Trophoblast cell (in vitro differentiated cells and primary cell): ENCODE data around the gene TAGLN.

ENCODE experiments used
- DNase-seq, 2 donors: peaks; one replicate each; pipeline ENCODE4 v3.0.0-alpha.2; 2016
- H2AFZ ChIP-seq: 2 replicates; pipeline ENCODE4 v1.6.1; 2013; ENCODE audit warnings: low read length, moderate library complexity, mild to moderate bottlenecking; ENCODE audit not compliant: insufficient read depth, poor library complexity
- H2AK5ac ChIP-seq: 2 replicates; pipeline ENCODE4 v1.6.1; 2013; ENCODE audit warnings: mild to moderate bottlenecking, low read length
- H2BK120ac ChIP-seq: 2 replicates; pipeline ENCODE4 v1.6.1; 2013; ENCODE audit warnings: low read length, mild to moderate bottlenecking, moderate library complexity; ENCODE audit not compliant: insufficient read depth, poor library complexity
- H2BK12ac ChIP-seq: 2 replicates; pipeline ENCODE4 v1.6.1; 2013; ENCODE audit warnings: mild to moderate bottlenecking, low read length, moderate library complexity
- H2BK5ac ChIP-seq: 2 replicates; pipeline ENCODE4 v1.6.1; 2013; ENCODE audit warnings: low read length, low read depth, moderate library complexity, mild to moderate bottlenecking; ENCODE audit not compliant: poor library complexity
- H3K14ac ChIP-seq: 2 replicates; pipeline ENCODE4 v1.6.1; 2013; ENCODE audit warnings: mild to moderate bottlenecking, low read length
- H3K18ac ChIP-seq: 2 replicates; pipeline ENCODE4 v1.6.1; 2013; ENCODE audit warnings: mild to moderate bottlenecking, low read length
- H3K23ac ChIP-seq: 2 replicates; pipeline ENCODE4 v1.6.1; 2013; ENCODE audit warnings: low read length
- H3K27ac ChIP-seq: 2 replicates; pipeline ENCODE4 v1.5.1; 2013; ENCODE audit warnings: low read depth, mild to moderate bottlenecking, inconsistent platforms, low read length, moderate library complexity
- H3K27me3 ChIP-seq: 2 replicates; pipeline ENCODE4 v1.6.1; 2013; ENCODE audit warnings: inconsistent platforms, mild to moderate bottlenecking, low read length, moderate library complexity; ENCODE audit not compliant: insufficient read depth
- H3K36me3 ChIP-seq, 2 experiments: 1 replicate in 1 of 2; 2 replicates in 1 of 2; pipeline ENCODE4 v1.6.1; 2013; ENCODE audit warnings: low read length in 2 of 2, mild to moderate bottlenecking in 2 of 2, moderate library complexity in 1 of 2; ENCODE audit not compliant: insufficient read depth in 2 of 2, control insufficient read depth in 1 of 2
- H3K4ac ChIP-seq: 2 replicates; pipeline ENCODE4 v1.6.1; 2013; ENCODE audit warnings: low read depth, mild to moderate bottlenecking, low read length, moderate library complexity
- H3K4me1 ChIP-seq, 2 experiments: 1 replicate in 1 of 2; 2 replicates in 1 of 2; pipeline ENCODE4 v1.6.1; 2013; ENCODE audit warnings: low read length in 2 of 2, mild to moderate bottlenecking in 2 of 2, moderate library complexity in 1 of 2; ENCODE audit not compliant: insufficient read depth in 2 of 2, control insufficient read depth in 1 of 2
- H3K4me2 ChIP-seq: 2 replicates; pipeline ENCODE4 v1.6.1; 2013; ENCODE audit warnings: inconsistent platforms, mild to moderate bottlenecking, low read length, moderate library complexity
- H3K4me3 ChIP-seq: 2 replicates; pipeline ENCODE4 v1.5.1; 2013; ENCODE audit warnings: mild to moderate bottlenecking, low read depth, low read length, inconsistent platforms
- H3K79me1 ChIP-seq: one replicate; pipeline ENCODE4 v1.6.1; 2013; ENCODE audit warnings: low read length
- H3K79me2 ChIP-seq: 2 replicates; pipeline ENCODE4 v1.6.1; 2013; ENCODE audit warnings: low read length, mild to moderate bottlenecking; ENCODE audit not compliant: control insufficient read depth, insufficient read depth, poor library complexity
- H3K9ac ChIP-seq: 2 replicates; pipeline ENCODE4 v1.6.1; 2013; ENCODE audit warnings: mild to moderate bottlenecking, low read length
- H3K9me3 ChIP-seq: 2 replicates; pipeline ENCODE4 v1.6.1; 2013; ENCODE audit warnings: low read depth, mild to moderate bottlenecking, control low read depth, inconsistent platforms, low read length; ENCODE audit not compliant: insufficient read depth
- H4K12ac ChIP-seq: 2 replicates; pipeline ENCODE4 v1.6.1; 2013; ENCODE audit warnings: low read depth, mild to moderate bottlenecking, low read length, moderate library complexity
- H4K8ac ChIP-seq: 2 replicates; pipeline ENCODE4 v1.6.1; 2013; ENCODE audit warnings: low read depth, mild to moderate bottlenecking, low read length, moderate library complexity
- H4K91ac ChIP-seq: one replicate; pipeline ENCODE4 v1.6.1; 2013; ENCODE audit warnings: low read depth, mild to moderate bottlenecking, low read length, moderate library complexity
- WGBS: extraction: QIAGEN DNeasy Blood & Tissue Kit; methylation state at CpG from one replicate; pipeline ENCODE4 v1.1.7; 2013; ENCODE audit warnings: missing lambda C conversion rate; ENCODE audit not compliant: insufficient read length, insufficient coverage; ENCODE audit errors: extremely low coverage; 5-methylcytosine and 5-hydroxymethylcytosine counted together

The TAGLN gene

DNA sequence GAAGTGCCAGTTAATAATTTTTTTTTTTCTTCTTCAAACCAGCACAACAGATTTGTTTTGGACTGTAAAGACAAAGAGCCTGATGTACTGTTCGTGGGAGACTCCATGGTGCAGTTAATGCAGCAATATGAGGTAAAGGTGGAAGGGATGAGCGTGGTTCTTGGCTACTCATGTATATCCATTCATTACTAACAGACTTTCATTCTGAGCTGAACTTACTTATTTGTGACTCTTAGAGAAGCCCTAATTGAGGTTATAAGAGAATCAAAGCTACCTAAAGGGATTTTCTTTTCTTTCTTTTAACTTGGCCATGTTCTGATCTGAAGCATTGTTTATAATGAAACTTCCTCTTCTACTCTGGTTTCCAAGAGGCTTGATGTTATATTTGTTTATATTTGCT, 39.3 kb upstream of the TAGLN start:
- Histone ChIP-seq H3K79me1 (no peaks in the 10 kb centered on the region), H3K23ac (no peak overlapping the region), H3K4me3 (no peak overlapping the region), H4K91ac (no peak overlapping the region), H2BK5ac (no peak overlapping the region), H3K9me3 (no peaks in the 10 kb centered on the region), H3K4me1 (no peaks in the 10 kb centered on the region), H2BK120ac (no peak overlapping the region), H3K27ac (no peak overlapping the region), H3K18ac (no peak overlapping the region), H3K9ac (no peak overlapping the region), H3K14ac (no peak overlapping the region), H2AFZ (no peak overlapping the region), H3K36me3 (peaks cover 34 to 40% of the 10 kb centered on the region in 2 experiments), H2AK5ac (no peak overlapping the region), H3K4ac (no peak overlapping the region), H3K4me2 (no peak overlapping the region), H4K8ac (no peak overlapping the region), H3K27me3 (no peaks in the 10 kb centered on the region), H2BK12ac (no peak overlapping the region), H4K12ac (no peak overlapping the region), H3K79me2 (no peaks in the 10 kb centered on the region)
- no peak for DNase-seq
- WGBS: no CpG with 5 or more reads among the region's 2 CpGs

DNA sequence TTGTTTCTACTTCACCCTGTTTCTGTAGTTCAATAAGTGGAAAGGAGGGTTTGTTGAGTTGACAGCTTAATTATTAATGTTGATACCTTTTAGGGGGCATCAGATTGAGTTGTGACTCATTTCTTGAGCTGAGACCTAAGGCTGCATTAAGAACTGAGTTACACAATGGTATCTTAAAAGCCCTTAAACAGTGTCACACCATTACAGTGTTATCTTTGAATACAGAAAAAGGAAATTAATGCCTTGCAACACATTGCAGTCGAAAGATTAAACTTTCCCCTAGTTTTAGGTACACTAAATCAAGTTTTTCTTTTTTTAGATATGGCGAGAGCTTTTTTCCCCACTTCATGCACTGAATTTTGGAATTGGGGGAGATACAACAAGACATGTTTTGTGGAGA, 38.3 kb upstream of the TAGLN start:
- Histone ChIP-seq H2AFZ (no peak overlapping the region), H3K18ac (no peak overlapping the region), H3K79me1 (no peaks in the 10 kb centered on the region), H3K79me2 (no peaks in the 10 kb centered on the region), H3K4me2 (no peak overlapping the region), H2AK5ac (no peak overlapping the region), H3K27ac (no peak overlapping the region), H2BK12ac (no peak overlapping the region), H3K27me3 (no peaks in the 10 kb centered on the region), H3K36me3 (peaks cover 36 to 41% of the 10 kb centered on the region in 2 experiments), H3K9ac (no peak overlapping the region), H4K8ac (no peak overlapping the region), H3K4me3 (no peak overlapping the region), H3K23ac (no peak overlapping the region), H3K9me3 (no peaks in the 10 kb centered on the region), H2BK5ac (no peak overlapping the region), H3K4me1 (no peaks in the 10 kb centered on the region), H2BK120ac (no peak overlapping the region), H4K91ac (no peak overlapping the region), H3K14ac (no peak overlapping the region), H4K12ac (no peak overlapping the region), H3K4ac (no peak overlapping the region)
- WGBS: no CpG with 5 or more reads among the region's 2 CpGs
- DNase-seq: no peak

DNA sequence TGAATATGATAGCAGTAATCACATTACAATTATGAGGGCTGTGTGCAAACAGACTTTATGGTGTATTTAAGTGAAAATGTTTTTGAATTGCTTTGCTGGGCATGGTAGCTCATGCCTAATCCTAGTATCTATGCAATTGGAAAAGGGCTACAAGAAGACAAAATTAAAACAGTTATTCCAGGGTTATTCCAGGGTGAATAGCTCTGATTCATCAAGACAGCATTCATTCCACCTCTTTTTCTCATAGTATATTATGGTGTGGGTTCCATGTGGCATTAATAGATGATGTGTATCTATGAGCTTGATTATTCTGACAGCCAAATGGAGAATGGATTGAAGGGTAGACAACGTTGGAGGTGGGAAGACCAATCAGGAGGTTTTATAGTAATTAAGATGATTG, 32.7 kb upstream of the TAGLN start:
- Histone ChIP-seq H3K36me3 (peaks cover 32 to 41% of the 10 kb centered on the region in 2 experiments), H2AFZ (no peak overlapping the region), H3K79me1 (no peaks in the 10 kb centered on the region), H3K4ac (no peak overlapping the region), H3K4me2 (no peak overlapping the region), H2BK120ac (no peak overlapping the region), H2BK12ac (no peak overlapping the region), H3K4me1 (peaks cover 0 to 7% of the 10 kb centered on the region in 2 experiments), H3K79me2 (no peaks in the 10 kb centered on the region), H3K9me3 (no peaks in the 10 kb centered on the region), H3K14ac (no peak overlapping the region), H2AK5ac (no peak overlapping the region), H3K23ac (no peak overlapping the region), H3K9ac (no peak overlapping the region), H3K18ac (no peak overlapping the region), H3K27ac (no peak overlapping the region), H2BK5ac (no peak overlapping the region), H3K4me3 (no peak overlapping the region), H4K91ac (no peak overlapping the region), H4K8ac (no peak overlapping the region), H4K12ac (no peak overlapping the region), H3K27me3 (no peaks in the 10 kb centered on the region)
- DNase-seq: no peak
- no CpG with 5 or more reads among the region's 1 CpG for WGBS

DNA sequence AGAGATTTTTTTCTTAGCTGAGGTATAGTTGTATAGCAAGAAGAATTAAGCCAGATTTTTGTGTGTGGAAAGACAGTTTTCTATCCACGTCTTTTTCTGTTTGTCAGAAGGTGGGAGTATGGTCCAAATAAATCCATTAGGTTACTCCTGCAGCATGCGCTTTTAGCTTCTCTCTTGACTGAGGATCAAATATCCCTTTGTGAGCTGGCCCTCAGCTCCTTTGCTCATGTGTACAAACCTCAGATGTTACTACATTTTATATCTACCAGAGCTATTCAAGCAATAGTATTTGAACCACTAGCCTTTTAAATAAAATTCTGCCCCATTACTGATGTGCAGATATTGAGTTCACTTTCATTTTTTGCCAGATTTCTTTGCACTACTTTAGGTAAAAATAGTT, 29.4 kb upstream of the TAGLN start:
- H3K79me2 ChIP-seq: no peaks in the 10 kb centered on the region
- H2AFZ ChIP-seq: no peak overlapping the region
- H4K12ac ChIP-seq: no peak overlapping the region
- H3K4me3 ChIP-seq: no peak overlapping the region
- H3K4ac ChIP-seq: no peak overlapping the region
- H3K4me2 ChIP-seq: no peak overlapping the region
- no peaks in the 10 kb centered on the region for H3K9me3 ChIP-seq
- no peak overlapping the region for H2BK120ac ChIP-seq
- H2AK5ac ChIP-seq: no peak overlapping the region
- no peak overlapping the region for H3K14ac ChIP-seq
- no CpG with 5 or more reads among the region's 2 CpGs for WGBS
- no peak overlapping the region for H4K91ac ChIP-seq
- H3K4me1 ChIP-seq: peaks cover 10 to 23% of the 10 kb centered on the region in 2 experiments
- no peak overlapping the region for H3K18ac ChIP-seq
- peaks cover 13 to 16% of the 10 kb centered on the region in 2 experiments for H3K36me3 ChIP-seq
- H2BK12ac ChIP-seq: no peak overlapping the region
- H3K9ac ChIP-seq: no peak overlapping the region
- H3K27ac ChIP-seq: no peak overlapping the region
- H2BK5ac ChIP-seq: no peak overlapping the region
- H3K27me3 ChIP-seq: no peaks in the 10 kb centered on the region
- H4K8ac ChIP-seq: no peak overlapping the region
- no peak for DNase-seq
- no peaks in the 10 kb centered on the region for H3K79me1 ChIP-seq
- H3K23ac ChIP-seq: no peak overlapping the region
